NB4 (cell line): Measurements from ENCODE around the gene CD82.

Experiments
- DNase-seq: peaks from one replicate; pipeline ENCODE4 v3.0.0; 2010; ENCODE audit warnings: low read depth
- H3K4me3 ChIP-seq: one replicate; pipeline ENCODE4 v1.5.1; 2011; ENCODE audit warnings: mild to moderate bottlenecking, low read depth, low read length, moderate library complexity
- CTCF ChIP-seq: IDR thresholded peaks from one replicate; pipeline ENCODE4 v1.5.1; 2012; ENCODE audit warnings: low read depth, low read length
- MAX ChIP-seq: IDR thresholded peaks from 2 replicates; pipeline ENCODE4 v1.6.1; 2011; ENCODE audit warnings: low read depth, low read length
- MYC ChIP-seq: IDR thresholded peaks from 2 replicates; pipeline ENCODE4 v1.6.1; 2011; ENCODE audit warnings: low read depth, low read length
- POLR2A ChIP-seq: IDR thresholded peaks from 2 replicates; pipeline ENCODE4 v1.6.1; 2011; ENCODE audit warnings: mild to moderate bottlenecking; ENCODE audit not compliant: insufficient read length; ENCODE audit errors: extremely low read depth

CD82 gene

GRCh38 chr11:44521148-44521547 lies 44.3 kb upstream of the CD82 start:
- no peak overlapping the region for H3K4me3 ChIP-seq
- no peak for TF ChIP-seq MYC
- TF ChIP-seq CTCF = no peak
- no peak for TF ChIP-seq POLR2A
- TF ChIP-seq MAX = no peak
- no peak for DNase-seq

- no peak overlapping the region for H3K4me3 ChIP-seq
- no peak for DNase-seq
- TF ChIP-seq CTCF = no peak
- TF ChIP-seq POLR2A = no peak
- no peak for TF ChIP-seq MYC
- TF ChIP-seq MAX = no peak
These were observed 43.2 kb upstream of the CD82 start for GRCh38 chr11:44522294-44522693.

GRCh38 chr11:44524346-44524745 lies 41.1 kb upstream of the CD82 start:
- no peak overlapping the region for H3K4me3 ChIP-seq
- no peak for DNase-seq
- TF ChIP-seq MYC (no peak), POLR2A (no peak)

GRCh38 chr11:44524751-44525201 lies 40.7 kb upstream of the CD82 start:
- TF ChIP-seq POLR2A = no peak
- no peak for TF ChIP-seq CTCF
- TF ChIP-seq MYC = no peak
- no peak for TF ChIP-seq MAX
- DNase-seq = peak; percentile 25
- H3K4me3 ChIP-seq = no peak overlapping the region

- no peak for TF ChIP-seq MAX
- no peak for TF ChIP-seq MYC
- no peak for TF ChIP-seq POLR2A
- TF ChIP-seq CTCF = no peak
- DNase-seq = no peak
- H3K4me3 ChIP-seq = no peak overlapping the region
These were observed 39.8 kb upstream of the CD82 start for GRCh38 chr11:44525473-44526252.

- TF ChIP-seq MYC (no peak), POLR2A (no peak), CTCF (no peak), MAX (no peak)
- H3K4me3 ChIP-seq = no peak overlapping the region
- DNase-seq = no peak
These were observed 39.0 kb upstream of the CD82 start for GRCh38 chr11:44526438-44526837.
